Brain microvascular endothelial cell (primary cell): ENCODE results near the gene PLPP2.
"Not testable (repeated sequence)": the region's sequence is repeated elsewhere in the genome, so short reads cannot be mapped to it uniquely, and the experiment has no call there.

ENCODE experiments used
- DNase-seq: peaks from one replicate; pipeline ENCODE4 v3.0.0-alpha.2; 2020
- H3K27ac ChIP-seq: fragments of 250-450 bp; sonication (Bioruptor Pico); 2 replicates; pipeline ENCODE4 v1.5.1; 2020; ENCODE audit warnings: mild to moderate bottlenecking, moderate library complexity
- H3K27me3 ChIP-seq: fragments of 250-450 bp; sonication (Bioruptor Pico); replicated peaks from 2 replicates; pipeline ENCODE4 v1.5.1; 2020; ENCODE audit warnings: mild to moderate bottlenecking
- H3K36me3 ChIP-seq: fragments of 250-450 bp; sonication (Bioruptor Pico); replicated peaks from 2 replicates; pipeline ENCODE4 v1.5.1; 2020; ENCODE audit warnings: mild to moderate bottlenecking
- H3K4me3 ChIP-seq: 2 replicates; pipeline ENCODE4 v1.5.1; 2011; ENCODE audit warnings: low read depth, mild to moderate bottlenecking, control low read depth, low read length, moderate library complexity
- in situ Hi-C: cut with HindIII; loops from 2 replicates; pipeline ENCODE4 v1.10.0; 2017; ENCODE audit warnings: low sequenced_read_pairs, low pct_ligation_motif_present
- TF ChIP-seq, protein P1 (sequence below): IDR thresholded peaks from 2 replicates; pipeline ENCODE4 v1.5.1; 2011; ENCODE audit warnings: low read depth, mild to moderate bottlenecking, moderate library complexity, low read length, control low read depth, inconsistent platforms; ENCODE audit errors: missing control alignments

PLPP2 gene

DNA sequence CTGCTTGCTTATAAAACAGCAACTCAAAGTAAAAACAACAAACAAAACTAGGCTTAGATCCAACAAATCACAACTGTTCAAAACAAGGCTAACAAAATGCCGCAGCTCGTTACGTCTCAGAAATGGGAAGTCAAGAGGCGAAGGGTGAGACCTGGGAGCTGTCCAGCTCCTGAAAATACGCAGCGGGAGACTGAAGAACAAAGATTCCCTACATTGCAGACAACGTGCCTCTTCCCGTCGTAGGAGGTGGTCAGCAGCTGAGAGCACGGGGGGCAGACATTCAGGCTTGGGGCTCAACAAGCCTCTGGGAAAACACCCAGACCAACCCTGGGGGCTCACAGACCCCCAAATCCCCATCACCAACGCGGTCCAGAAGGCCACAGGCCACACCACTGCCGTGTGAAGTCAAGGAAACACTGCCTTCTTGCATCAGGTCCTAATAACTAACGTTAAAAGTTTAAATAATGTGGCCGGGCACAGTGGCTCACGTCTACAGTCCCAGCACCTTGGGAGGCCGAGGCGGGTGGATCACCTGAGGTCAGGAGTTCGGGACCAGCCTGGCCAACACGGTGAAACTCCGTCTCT lies 13.5 kb downstream of the PLPP2 start:
- Histone ChIP-seq H3K27ac (no peak overlapping the region), H3K4me3 (no peak overlapping the region), H3K36me3 (no peaks in the 10 kb centered on the region), H3K27me3 (no peaks in the 10 kb centered on the region)
- peak; percentile 32 for DNase-seq
- TF ChIP-seq, protein P1, sequence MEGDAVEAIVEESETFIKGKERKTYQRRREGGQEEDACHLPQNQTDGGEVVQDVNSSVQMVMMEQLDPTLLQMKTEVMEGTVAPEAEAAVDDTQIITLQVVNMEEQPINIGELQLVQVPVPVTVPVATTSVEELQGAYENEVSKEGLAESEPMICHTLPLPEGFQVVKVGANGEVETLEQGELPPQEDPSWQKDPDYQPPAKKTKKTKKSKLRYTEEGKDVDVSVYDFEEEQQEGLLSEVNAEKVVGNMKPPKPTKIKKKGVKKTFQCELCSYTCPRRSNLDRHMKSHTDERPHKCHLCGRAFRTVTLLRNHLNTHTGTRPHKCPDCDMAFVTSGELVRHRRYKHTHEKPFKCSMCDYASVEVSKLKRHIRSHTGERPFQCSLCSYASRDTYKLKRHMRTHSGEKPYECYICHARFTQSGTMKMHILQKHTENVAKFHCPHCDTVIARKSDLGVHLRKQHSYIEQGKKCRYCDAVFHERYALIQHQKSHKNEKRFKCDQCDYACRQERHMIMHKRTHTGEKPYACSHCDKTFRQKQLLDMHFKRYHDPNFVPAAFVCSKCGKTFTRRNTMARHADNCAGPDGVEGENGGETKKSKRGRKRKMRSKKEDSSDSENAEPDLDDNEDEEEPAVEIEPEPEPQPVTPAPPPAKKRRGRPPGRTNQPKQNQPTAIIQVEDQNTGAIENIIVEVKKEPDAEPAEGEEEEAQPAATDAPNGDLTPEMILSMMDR, result no peak
- in situ Hi-C loops, result no loop called here

DNA sequence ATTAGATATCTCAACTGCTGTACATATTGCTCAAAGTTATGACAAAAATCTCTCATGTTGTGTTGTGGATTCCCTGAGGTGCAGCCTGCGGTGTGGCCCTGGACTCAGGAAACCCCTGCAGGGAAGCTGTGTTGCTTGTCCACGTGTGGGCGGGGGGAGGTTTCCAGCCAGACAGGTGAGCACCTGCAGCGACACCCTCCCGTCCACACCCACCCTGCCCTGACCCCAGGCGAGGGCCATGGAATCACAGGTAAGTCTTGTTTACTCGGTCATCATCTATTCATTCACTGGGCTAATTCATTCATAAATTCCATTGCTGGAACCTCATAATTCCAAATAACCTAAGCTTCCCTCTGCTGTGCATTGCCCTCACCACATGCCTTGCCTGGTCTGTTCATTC lies 14.1 kb downstream of the PLPP2 start:
- TF ChIP-seq, protein P1, result no peak
- Histone ChIP-seq H3K27me3 (no peaks in the 10 kb centered on the region), H3K27ac (no peak overlapping the region), H3K36me3 (no peaks in the 10 kb centered on the region), H3K4me3 (no peak overlapping the region)
- no peak for DNase-seq
- in situ Hi-C loops, result no loop called here

DNA sequence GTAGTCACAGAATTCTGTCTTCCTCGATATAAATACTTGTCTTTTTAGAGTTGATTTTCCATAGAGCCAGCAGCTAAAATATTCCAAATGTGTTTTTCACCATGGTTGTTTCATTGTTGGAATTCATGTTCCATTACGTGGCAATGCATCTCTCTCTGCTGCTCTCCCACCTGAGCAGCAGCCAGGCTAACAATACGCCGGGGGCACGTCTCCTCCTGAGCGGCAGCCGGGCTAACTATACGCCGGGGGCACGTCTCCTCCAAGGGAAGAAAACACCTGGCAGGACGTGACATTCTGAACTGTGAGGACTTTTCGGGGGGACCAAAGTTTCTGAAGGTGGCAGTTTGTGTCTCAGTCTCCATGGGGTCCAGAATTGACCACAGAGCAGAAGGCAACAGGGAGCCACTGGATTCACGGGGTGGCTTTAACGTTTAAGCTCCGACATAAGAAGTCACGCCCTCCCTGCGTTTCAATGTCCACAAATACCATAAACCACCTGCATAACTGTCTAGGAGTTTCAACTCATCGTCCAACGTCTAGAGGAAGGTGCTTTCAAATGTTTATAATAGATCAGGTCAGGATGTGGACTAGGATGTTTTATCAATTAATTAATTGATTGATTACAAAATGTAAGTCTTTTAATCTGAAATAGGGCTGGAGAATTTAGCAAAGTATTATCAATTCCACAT lies 15.1 kb downstream of the PLPP2 start:
- TF ChIP-seq, protein P1, result no peak
- Histone ChIP-seq H3K27me3 (no peaks in the 10 kb centered on the region), H3K36me3 (no peaks in the 10 kb centered on the region), H3K4me3 (no peak overlapping the region), H3K27ac (no peak overlapping the region)
- in situ Hi-C loops, result no loop called here
- no peak for DNase-seq

DNA sequence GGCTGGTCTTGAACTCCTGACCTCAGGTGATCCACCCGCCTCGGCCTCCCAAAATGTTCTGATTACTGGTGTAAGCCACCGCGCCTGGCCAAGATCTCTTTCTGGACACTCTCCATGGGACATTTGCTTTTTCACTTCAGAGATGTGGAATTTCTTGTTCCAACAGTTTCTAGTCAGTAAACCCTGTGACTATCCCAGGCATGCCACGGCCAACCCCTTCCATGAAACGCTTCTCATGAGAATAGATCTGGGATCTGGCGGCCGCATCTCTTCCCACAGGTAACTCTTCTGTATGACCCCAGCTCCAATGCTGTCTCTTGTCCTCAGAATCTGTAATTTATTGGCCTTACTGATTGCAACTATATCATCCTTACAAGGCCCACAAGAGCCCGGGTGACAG lies 16.2 kb downstream of the PLPP2 start:
- TF ChIP-seq, protein P1, result no peak
- H3K27ac ChIP-seq, result no peak overlapping the region
- H3K36me3 ChIP-seq, result no peaks in the 10 kb centered on the region
- H3K27me3 ChIP-seq, result no peaks in the 10 kb centered on the region
- no peak for DNase-seq
- H3K4me3 ChIP-seq, result no peak overlapping the region
- in situ Hi-C loops, result no loop called here

DNA sequence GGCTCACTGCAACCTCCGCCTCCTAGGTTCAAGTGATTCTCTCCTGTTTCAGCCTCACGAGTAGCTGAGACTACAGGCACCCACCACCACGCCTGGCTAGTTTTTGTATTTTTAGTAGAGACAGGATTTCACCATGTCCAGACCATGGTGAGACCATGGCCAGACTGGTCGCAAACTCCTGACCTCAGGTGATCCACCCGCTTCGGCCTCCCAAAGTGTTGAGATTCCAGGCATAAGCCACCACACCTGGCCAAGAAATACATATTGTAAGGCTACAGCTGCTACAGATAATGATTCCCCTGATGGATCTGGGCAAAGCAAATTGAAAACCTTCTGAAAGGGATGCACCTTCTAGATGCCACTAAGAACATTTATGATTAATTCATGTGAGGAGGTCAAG lies 17.8 kb downstream of the PLPP2 start:
- in situ Hi-C loops, result no loop called here
- no peak for DNase-seq
- no peak overlapping the region for H3K27ac ChIP-seq
- H3K27me3 ChIP-seq, result no peaks in the 10 kb centered on the region
- H3K4me3 ChIP-seq, result no peak overlapping the region
- TF ChIP-seq, protein P1, result no peak
- H3K36me3 ChIP-seq, result no peaks in the 10 kb centered on the region

DNA sequence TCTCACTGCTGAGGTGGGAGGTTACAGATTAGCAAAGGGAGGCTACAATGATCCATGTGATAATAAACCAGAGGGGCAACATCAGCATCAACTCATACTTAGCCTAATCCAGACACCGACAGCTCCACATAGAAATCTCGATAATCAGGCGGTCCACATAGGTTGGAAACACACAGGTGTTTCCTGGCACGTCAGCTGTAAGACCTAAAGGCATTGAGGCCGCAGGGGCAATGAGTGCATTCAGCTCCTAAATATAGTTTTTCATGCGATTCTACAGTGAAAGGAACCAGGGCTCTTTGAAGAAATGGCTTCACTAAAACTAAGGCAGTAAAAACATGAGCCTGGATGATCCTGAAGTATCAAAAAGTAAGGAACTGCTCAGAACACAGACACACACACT lies 19.3 kb downstream of the PLPP2 start:
- TF ChIP-seq, protein P1, result no peak
- no peaks in the 10 kb centered on the region for H3K27me3 ChIP-seq
- no peak for DNase-seq
- no peak overlapping the region for H3K4me3 ChIP-seq
- in situ Hi-C loops, result no loop called here
- H3K27ac ChIP-seq, result no peak overlapping the region
- H3K36me3 ChIP-seq, result no peaks in the 10 kb centered on the region

DNA sequence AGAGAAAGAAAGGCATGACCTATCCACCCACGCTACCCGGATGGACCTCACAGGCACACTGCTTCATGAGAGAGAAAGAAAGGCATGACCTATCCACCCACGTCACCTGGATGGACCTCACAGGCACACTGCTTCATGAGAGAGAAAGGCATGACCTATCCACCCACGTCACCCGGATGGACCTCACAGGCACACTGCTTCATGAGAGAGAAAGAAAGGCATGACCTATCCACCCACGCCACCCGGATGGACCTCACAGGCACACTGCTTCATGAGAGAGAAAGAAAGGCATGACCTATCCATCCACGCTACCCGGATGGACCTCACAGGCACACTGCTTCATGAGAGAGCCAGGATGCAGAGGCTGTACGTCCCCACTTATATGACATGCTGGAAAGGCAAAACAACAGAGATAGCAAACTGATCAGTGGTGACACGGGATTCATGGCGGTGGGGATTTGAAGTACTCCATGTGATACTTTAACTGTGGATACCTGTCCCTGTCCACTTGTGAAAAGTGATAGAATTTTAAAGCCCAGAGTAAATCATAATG lies 20.4 kb downstream of the PLPP2 start:
- H3K36me3 ChIP-seq, DNase-seq, H3K4me3 ChIP-seq, in situ Hi-C loops, H3K27me3 ChIP-seq, H3K27ac ChIP-seq: not testable (repeated sequence)
